Measurements from ENCODE around the gene LHX3.

The LHX3 gene

DNA sequence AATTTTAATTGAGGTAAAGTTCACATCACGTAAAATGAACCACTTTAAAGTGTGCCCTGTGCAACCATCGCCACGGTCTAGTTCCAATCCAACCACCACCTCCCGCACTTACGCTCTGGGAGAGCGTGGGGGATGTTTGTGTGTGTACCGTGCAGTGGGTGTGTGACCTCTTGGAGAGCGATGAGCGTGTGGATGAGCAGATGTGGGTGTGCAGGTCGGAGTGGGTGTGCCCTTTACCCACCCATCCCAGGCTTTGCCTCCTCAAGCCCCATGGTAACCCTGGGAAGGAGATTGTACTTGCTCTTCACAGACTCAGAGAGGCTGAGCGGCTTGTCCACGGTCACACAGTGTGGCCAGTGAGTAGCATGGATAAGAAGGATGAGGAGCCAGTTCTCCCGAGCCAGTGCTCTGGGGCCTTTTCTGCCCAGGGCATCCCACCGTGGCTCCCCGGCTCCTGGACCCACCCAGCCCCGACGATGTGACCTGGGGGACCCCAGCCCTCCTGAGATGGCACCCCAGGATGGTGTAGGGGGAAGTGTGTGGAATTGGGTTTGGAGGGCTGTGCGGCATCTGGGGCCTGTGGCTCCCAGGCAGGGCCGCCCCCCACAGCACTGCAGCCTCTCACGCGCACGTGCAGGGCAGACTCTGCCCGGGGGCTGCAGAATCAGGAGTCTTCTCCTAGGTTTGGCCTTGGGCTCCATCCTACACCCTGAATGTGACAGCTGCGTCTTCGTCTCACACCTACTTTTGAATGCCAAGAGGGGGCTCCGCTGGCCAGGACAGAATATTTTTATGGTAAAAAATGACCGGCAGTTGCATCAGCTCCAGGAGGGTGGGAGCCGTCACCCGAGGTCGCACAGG, 13.6 kb downstream of the LHX3 start:
- Histone ChIP-seq H3K4me1 (ENCODE audit: control insufficient read depth in 2 of 2, insufficient read depth in 1 of 2, low read depth in 1 of 2, low read length in 2 of 2) (peaks cover 0 to 6% of the 10 kb centered on the region in 2 donors), H3K14ac (ENCODE audit: low read length) (peak overlapping the region; percentile 31), H2AFZ (ENCODE audit: low read length) (no peak overlapping the region), H3K79me1 (ENCODE audit: low read depth, low read length) (peaks cover 3% of the 10 kb centered on the region), H2BK120ac (ENCODE audit: low read depth, low read length) (peak overlapping the region; percentile 64), H3K36me3 (replicated peaks in 1 of 2; ENCODE audit: control insufficient read depth in 2 of 2, insufficient read depth in 2 of 2, low read length in 2 of 2) (no peaks in the 10 kb centered on the region), H2BK15ac (ENCODE audit: low read length) (peak overlapping the region; percentile 70), H3K27me3 (ENCODE audit: control insufficient read depth in 3 of 3, insufficient read depth in 3 of 3, low read depth in 1 of 3, low read length in 3 of 3) (peaks cover 36 to 94% (median 60%) of the 10 kb centered on the region in 3 experiments), H4K8ac (ENCODE audit: low read depth, low read length) (no peak overlapping the region), H3K23ac (ENCODE audit: low read depth, low read length, poor library complexity) (peak overlapping the region; percentile 75), H2AK5ac (ENCODE audit: low read depth, low read length) (peak overlapping the region; percentile 89), H4K91ac (ENCODE audit: low read depth, low read length, poor library complexity) (no peak overlapping the region), H3K9ac (ENCODE audit: low read depth, low read length, poor library complexity) (peak overlapping the region; percentile 38), H3K27ac (replicated peaks; ENCODE audit: low read length) (no peak overlapping the region), H3K4me2 (ENCODE audit: insufficient read depth, low read length, poor library complexity, severe bottlenecking) (no peak overlapping the region), H3K18ac (ENCODE audit: low read length) (peak overlapping the region; percentile 85), H3K4ac (ENCODE audit: low read length) (no peak overlapping the region), H2BK5ac (ENCODE audit: low read length) (no peak overlapping the region), H3K9me3 (replicated peaks in 1 of 2; ENCODE audit: control insufficient read depth in 2 of 2, insufficient read depth in 1 of 2, low read depth in 1 of 2, low read length in 2 of 2) (peaks cover 0 to 1% of the 10 kb centered on the region in 2 donors), H3K4me3 (ENCODE audit: low read length in 2 of 2) (peak overlapping the region in 1 of 2 donors; percentile 4), H2BK12ac (ENCODE audit: low read length) (peak overlapping the region; percentile 26)
- DNase-seq (ENCODE audit: low spot score): no peak
- WGBS, 2 donors (ENCODE audit: extremely low coverage in 2 of 2, insufficient read length in 2 of 2, insufficient replicate concordance in 1 of 2): no CpG with 5 or more reads among the region's 30 CpGs

DNA sequence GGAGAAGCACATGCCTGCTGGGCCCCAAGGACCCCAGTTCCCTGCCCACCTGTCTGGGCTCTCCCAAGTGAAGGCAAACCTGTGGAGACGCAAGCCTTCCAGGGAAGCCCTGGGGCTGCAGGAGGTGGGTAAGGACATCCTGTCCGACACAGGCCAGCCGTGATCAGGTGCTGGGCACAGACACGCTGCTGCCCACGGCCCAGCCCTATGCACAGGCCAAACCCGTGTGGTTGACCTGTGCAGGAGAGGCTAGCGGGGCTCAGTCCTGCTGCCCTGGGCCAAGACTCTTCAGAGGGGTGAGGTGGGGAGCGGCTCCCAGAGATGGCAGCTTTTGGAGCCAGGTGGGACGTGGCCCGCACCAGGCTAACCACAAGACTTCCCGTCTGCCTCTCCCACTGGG, 14.3 kb downstream of the LHX3 start:
- Histone ChIP-seq H2BK5ac (ENCODE audit: low read length) (no peak overlapping the region), H2AK5ac (ENCODE audit: low read depth, low read length) (peak overlapping the region; percentile 89), H4K8ac (ENCODE audit: low read depth, low read length) (no peak overlapping the region), H3K18ac (ENCODE audit: low read length) (peak overlapping the region; percentile 70), H3K4me3 (ENCODE audit: low read length in 2 of 2) (no peak overlapping the region), H2BK12ac (ENCODE audit: low read length) (no peak overlapping the region), H3K9me3 (replicated peaks in 1 of 2; ENCODE audit: control insufficient read depth in 2 of 2, insufficient read depth in 1 of 2, low read depth in 1 of 2, low read length in 2 of 2) (peaks cover 0 to 1% of the 10 kb centered on the region in 2 donors), H4K91ac (ENCODE audit: low read depth, low read length, poor library complexity) (no peak overlapping the region), H3K36me3 (replicated peaks in 1 of 2; ENCODE audit: control insufficient read depth in 2 of 2, insufficient read depth in 2 of 2, low read length in 2 of 2) (no peaks in the 10 kb centered on the region), H3K4me2 (ENCODE audit: insufficient read depth, low read length, poor library complexity, severe bottlenecking) (no peak overlapping the region), H3K4ac (ENCODE audit: low read length) (no peak overlapping the region), H3K23ac (ENCODE audit: low read depth, low read length, poor library complexity) (no peak overlapping the region), H3K9ac (ENCODE audit: low read depth, low read length, poor library complexity) (peak overlapping the region; percentile 24), H3K4me1 (ENCODE audit: control insufficient read depth in 2 of 2, insufficient read depth in 1 of 2, low read depth in 1 of 2, low read length in 2 of 2) (peaks cover 3 to 7% of the 10 kb centered on the region in 2 donors), H2BK120ac (ENCODE audit: low read depth, low read length) (peak overlapping the region; percentile 64), H3K27ac (replicated peaks; ENCODE audit: low read length) (no peak overlapping the region), H2BK15ac (ENCODE audit: low read length) (peak overlapping the region; percentile 70), H3K14ac (ENCODE audit: low read length) (peak overlapping the region; percentile 47), H2AFZ (ENCODE audit: low read length) (no peak overlapping the region), H3K27me3 (ENCODE audit: control insufficient read depth in 3 of 3, insufficient read depth in 3 of 3, low read depth in 1 of 3, low read length in 3 of 3) (peaks cover 34 to 92% (median 54%) of the 10 kb centered on the region in 3 experiments), H3K79me1 (ENCODE audit: low read depth, low read length) (peaks cover 3% of the 10 kb centered on the region)
- WGBS, 2 donors (ENCODE audit: extremely low coverage in 2 of 2, insufficient read length in 2 of 2, insufficient replicate concordance in 1 of 2): no CpG with 5 or more reads among the region's 11 CpGs
- no peak for DNase-seq (ENCODE audit: low spot score)

DNA sequence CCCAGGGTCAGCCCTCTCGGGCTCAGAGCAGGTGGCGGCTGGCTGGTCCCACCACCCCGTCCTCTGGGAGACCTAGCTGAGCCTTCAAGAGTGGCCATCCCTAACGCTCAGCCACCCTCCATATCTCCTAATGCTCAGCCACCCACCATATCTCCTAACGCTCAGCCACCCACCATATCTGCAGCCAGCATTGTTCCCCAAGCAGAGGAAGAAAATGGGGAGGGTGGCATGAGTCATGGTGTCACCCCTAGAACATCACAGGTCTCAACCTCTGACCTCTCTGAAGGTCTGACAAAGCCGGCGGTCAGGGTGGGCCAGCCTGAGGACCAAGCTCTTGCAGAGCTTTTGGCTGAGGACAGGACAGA, 14.7 kb downstream of the LHX3 start:
- H2AK5ac ChIP-seq (ENCODE audit: low read depth, low read length): peak overlapping the region; percentile 89
- no peak overlapping the region for H3K4ac ChIP-seq (ENCODE audit: low read length)
- H3K4me1 ChIP-seq (ENCODE audit: control insufficient read depth in 2 of 2, insufficient read depth in 1 of 2, low read depth in 1 of 2, low read length in 2 of 2): peaks cover 4 to 9% of the 10 kb centered on the region in 2 donors
- peaks cover 0 to 1% of the 10 kb centered on the region in 2 donors for H3K9me3 ChIP-seq (replicated peaks in 1 of 2; ENCODE audit: control insufficient read depth in 2 of 2, insufficient read depth in 1 of 2, low read depth in 1 of 2, low read length in 2 of 2)
- DNase-seq (ENCODE audit: low spot score): no peak
- no peak overlapping the region for H2BK5ac ChIP-seq (ENCODE audit: low read length)
- no peak overlapping the region for H3K4me3 ChIP-seq (ENCODE audit: low read length in 2 of 2)
- H4K8ac ChIP-seq (ENCODE audit: low read depth, low read length): no peak overlapping the region
- H4K91ac ChIP-seq (ENCODE audit: low read depth, low read length, poor library complexity): no peak overlapping the region
- H3K79me1 ChIP-seq (ENCODE audit: low read depth, low read length): peaks cover 3% of the 10 kb centered on the region
- no peak overlapping the region for H2BK120ac ChIP-seq (ENCODE audit: low read depth, low read length)
- H3K9ac ChIP-seq (ENCODE audit: low read depth, low read length, poor library complexity): peak overlapping the region; percentile 24
- no peaks in the 10 kb centered on the region for H3K36me3 ChIP-seq (replicated peaks in 1 of 2; ENCODE audit: control insufficient read depth in 2 of 2, insufficient read depth in 2 of 2, low read length in 2 of 2)
- peaks cover 31 to 93% (median 50%) of the 10 kb centered on the region in 3 experiments for H3K27me3 ChIP-seq (ENCODE audit: control insufficient read depth in 3 of 3, insufficient read depth in 3 of 3, low read depth in 1 of 3, low read length in 3 of 3)
- H3K23ac ChIP-seq (ENCODE audit: low read depth, low read length, poor library complexity): no peak overlapping the region
- peak overlapping the region; percentile 70 for H2BK15ac ChIP-seq (ENCODE audit: low read length)
- no CpG with 5 or more reads among the region's 7 CpGs for WGBS, 2 donors (ENCODE audit: extremely low coverage in 2 of 2, insufficient read length in 2 of 2, insufficient replicate concordance in 1 of 2)
- no peak overlapping the region for H2AFZ ChIP-seq (ENCODE audit: low read length)
- no peak overlapping the region for H3K4me2 ChIP-seq (ENCODE audit: insufficient read depth, low read length, poor library complexity, severe bottlenecking)
- no peak overlapping the region for H3K27ac ChIP-seq (replicated peaks; ENCODE audit: low read length)
- no peak overlapping the region for H2BK12ac ChIP-seq (ENCODE audit: low read length)
- peak overlapping the region; percentile 47 for H3K14ac ChIP-seq (ENCODE audit: low read length)
- H3K18ac ChIP-seq (ENCODE audit: low read length): peak overlapping the region; percentile 38
